A549 (cell line): ENCODE measurements around the gene TTL. TPM values are rescaled to one million over a fixed set of nuclear protein-coding genes. Genes with fewer than 3 reads are reported as not detected.
"Not testable (repeated sequence)": the region's sequence is repeated elsewhere in the genome, so short reads cannot be mapped to it uniquely, and the experiment has no call there.

Source experiments
- ATAC-seq, 2 experiments: fragments of 200-7000 bp in 1 of 2; fragments of >200 bp in 1 of 2; cut with Nextera tagmentation in 1 of 2; cut with Tn5 transposase in 1 of 2; 3 replicates each; pipeline versions ENCODE4 v1.8.0 to v1.9.1; 2018 to 2020; ENCODE audit warnings: mild to moderate bottlenecking in 1 of 2, moderate library complexity in 1 of 2
- CTCF ChIA-PET: fragments of 300-600 bp; sonication (Branson Sonifier 250); formaldehyde crosslinking; extraction: SDS; loops from one replicate; lab custom pipeline; 2021; ENCODE audit warnings: antibody characterized with exemption, inconsistent platforms; lab: Yijun Ruan, JAX
- POLR2A ChIA-PET: fragments of 350-600 bp; formaldehyde crosslinking; extraction: SDS; loops from one replicate; lab custom pipeline; 2021; ENCODE audit warnings: antibody characterized with exemption, inconsistent platforms; lab: Yijun Ruan, JAX
- DNase-seq, 2 experiments: peaks; one replicate each; pipeline versions ENCODE4 v3.0.0 to v3.0.0-alpha.2; 2011 to 2016; ENCODE audit warnings: low read depth in 1 of 2, low spot score in 1 of 2
- FAIRE-seq: peaks from 2 replicates; lab custom pipeline; 2011; peaks lifted over from hg19 to GRCh38; lab: Jason Lieb, UNC
- H3K27ac ChIP-seq, 2 experiments: fragments of >200 bp; sonication (Bioruptor Twin); formaldehyde crosslinking; 3 replicates each; pipeline ENCODE4 v1.5.1; 2016 to 2017
- H3K4me1 ChIP-seq: fragments of >200 bp; sonication (Bioruptor Twin); formaldehyde crosslinking; 3 replicates; pipeline ENCODE4 v1.6.1; 2016
- H3K4me2 ChIP-seq: fragments of >200 bp; sonication (Bioruptor Twin); formaldehyde crosslinking; 3 replicates; pipeline ENCODE4 v1.6.1; 2016
- H3K4me3 ChIP-seq: fragments of >200 bp; sonication (Bioruptor Twin); formaldehyde crosslinking; 3 replicates; pipeline ENCODE4 v1.5.1; 2016
- H3K9me3 ChIP-seq: fragments of >200 bp; sonication (Bioruptor Twin); formaldehyde crosslinking; 3 replicates; pipeline ENCODE4 v1.6.1; 2016
- BCL3 ChIP-seq: fragments of >200 bp; sonication (Bioruptor Twin); formaldehyde crosslinking; IDR thresholded peaks from 3 replicates; pipeline ENCODE4 v1.6.1; 2016
- FOXS1 ChIP-seq: fragments of 250-450 bp; sonication (Bioruptor Pico); IDR thresholded peaks from 2 replicates; pipeline ENCODE4 v1.5.0; 2020; ENCODE audit warnings: mild to moderate bottlenecking, moderate library complexity
- GATA3 ChIP-seq: IDR thresholded peaks from 2 replicates; pipeline ENCODE4 v1.6.1; 2012; ENCODE audit warnings: borderline replicate concordance
- HDAC2 ChIP-seq: fragments of 200-600 bp; sonication (generic); IDR thresholded peaks from 2 replicates; pipeline ENCODE4 v1.6.1; 2016
- HES2 ChIP-seq: fragments of >200 bp; sonication (Bioruptor Twin); formaldehyde crosslinking; IDR thresholded peaks from 2 replicates; pipeline ENCODE4 v1.6.1; 2016
- JUNB ChIP-seq: fragments of >200 bp; sonication (Bioruptor Twin); formaldehyde crosslinking; IDR thresholded peaks from 2 replicates; pipeline ENCODE4 v1.6.1; 2016
- MAFK ChIP-seq: fragments of 450-650 bp; IDR thresholded peaks from 2 replicates; pipeline ENCODE4 v1.6.1; 2014; ENCODE audit not compliant: partially characterized antibody
- MYC ChIP-seq: IDR thresholded peaks from 2 replicates; pipeline ENCODE4 v1.6.1; 2012; ENCODE audit warnings: mild to moderate bottlenecking, inconsistent platforms, low read length, improper control_type of control experiment, borderline replicate concordance
- NFE2L2 ChIP-seq: fragments of 150-350 bp; conservative IDR thresholded peaks from 2 replicates; pipeline ENCODE4 v1.6.1; 2014; ENCODE audit warnings: low read length
- NR3C1 ChIP-seq: fragments of >200 bp; sonication (Bioruptor Twin); formaldehyde crosslinking; IDR thresholded peaks from 3 replicates; pipeline ENCODE4 v1.6.1; 2017
- RCOR1 ChIP-seq: fragments of 150-350 bp; IDR thresholded peaks from 2 replicates; pipeline ENCODE4 v1.6.1; 2014; ENCODE audit warnings: antibody characterized with exemption, low read length, low read depth
- RFX5 ChIP-seq: fragments of 450-650 bp; IDR thresholded peaks from 2 replicates; pipeline ENCODE4 v1.7.1; 2014; ENCODE audit warnings: antibody characterized with exemption, mild to moderate bottlenecking, moderate library complexity
- SREBF2 ChIP-seq: fragments of 450-650 bp; IDR thresholded peaks from 2 replicates; pipeline ENCODE4 v1.6.1; 2014; ENCODE audit warnings: mild to moderate bottlenecking, moderate library complexity
- TFCP2L1 ChIP-seq: fragments of 250-450 bp; sonication (Bioruptor Pico); IDR thresholded peaks from 2 replicates; pipeline ENCODE4 v1.5.0; 2021; ENCODE audit warnings: mild to moderate bottlenecking
- ZNF302 ChIP-seq: fragments of 250-450 bp; sonication (Bioruptor Pico); IDR thresholded peaks from 2 replicates; pipeline ENCODE4 v1.9.0; 2021; ENCODE audit warnings: inconsistent platforms, mild to moderate bottlenecking, moderate library complexity
- WGBS: methylation state at CpG from one replicate; pipeline ENCODE4 v1.1.6; 2017; ENCODE audit errors: missing lambda C conversion rate; 5-methylcytosine and 5-hydroxymethylcytosine counted together
- polyA plus RNA-seq, 4 experiments: library from polyadenylated mRNA; depleted of rRNA in 3 of 4; stranded (reverse); fragments of >200 nt; fragmentation: RNase III in 1 of 4; extraction: RNeasy Plus Mini Kit Qiagen cat#74134 plus additional on column Dnase treatment in 1 of 4; gene quantifications; 2 replicates in 3 of 4; 3 replicates in 1 of 4; pipeline ENCODE4 v1.2.3, GENCODE V29; 2011 to 2017
- TF ChIP-seq, protein P1 (sequence below): fragments of 150-350 bp; IDR thresholded peaks from 2 replicates; pipeline ENCODE4 v1.6.1; 2014; ENCODE audit warnings: low read depth, mild to moderate bottlenecking, low read length

The TTL gene
- polyA plus RNA-seq, 2 of the 4 experiments (the other 2 are of a cell fraction) = 29.7 to 33.1 TPM

- Histone ChIP-seq H3K4me2 (no peak overlapping the region), H3K4me3 (no peak overlapping the region), H3K9me3 (no peaks in the 10 kb centered on the region), H3K4me1 (no peaks in the 10 kb centered on the region), H3K27ac (no peak overlapping the region)
- CTCF ChIA-PET = interaction anchor here (1.1 kb wide), 1 partner anchor 264 kb away, joined by 3 read pairs; no protein-coding TSS in a partner anchor
- 94% methylated on average over 3 of the region's 3 CpGs for WGBS
- DNase-seq (no peak), ATAC-seq (no peak), FAIRE-seq (no peak)
- POLR2A ChIA-PET = no interaction called here
- no peak for TF ChIP-seq ZNF302 (CRISPR knock-in tag)
- TF ChIP-seq MAFK = peak; percentile 83
These were observed 41.4 kb downstream of the TTL start for GRCh38 chr2:112523291-112523777.

DNA sequence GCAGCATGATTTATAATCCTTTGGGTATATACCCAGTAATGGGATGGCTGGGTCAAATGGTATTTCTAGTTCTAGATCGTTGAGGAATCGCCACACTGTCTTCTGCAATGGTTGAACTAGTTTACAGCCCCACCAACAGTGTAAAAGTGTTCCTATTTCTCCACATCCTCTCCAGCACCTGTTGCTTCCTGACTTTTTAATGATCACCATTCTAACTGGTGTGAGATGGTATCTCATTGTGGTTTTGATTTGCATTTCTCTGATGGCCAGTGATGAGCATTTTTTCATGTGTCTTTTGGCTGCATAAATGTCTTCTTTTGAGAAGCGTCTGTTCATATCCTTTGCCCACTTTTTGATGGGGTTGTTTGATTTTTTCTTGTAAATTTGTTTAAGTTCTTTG, 42.3 kb downstream of the TTL start:
- H3K27ac ChIP-seq, POLR2A ChIA-PET, FAIRE-seq, H3K4me2 ChIP-seq, DNase-seq, H3K4me3 ChIP-seq, H3K4me1 ChIP-seq, ATAC-seq, H3K9me3 ChIP-seq, CTCF ChIA-PET: not testable (repeated sequence)
- WGBS = 94% methylated on average over 3 of the region's 3 CpGs

DNA sequence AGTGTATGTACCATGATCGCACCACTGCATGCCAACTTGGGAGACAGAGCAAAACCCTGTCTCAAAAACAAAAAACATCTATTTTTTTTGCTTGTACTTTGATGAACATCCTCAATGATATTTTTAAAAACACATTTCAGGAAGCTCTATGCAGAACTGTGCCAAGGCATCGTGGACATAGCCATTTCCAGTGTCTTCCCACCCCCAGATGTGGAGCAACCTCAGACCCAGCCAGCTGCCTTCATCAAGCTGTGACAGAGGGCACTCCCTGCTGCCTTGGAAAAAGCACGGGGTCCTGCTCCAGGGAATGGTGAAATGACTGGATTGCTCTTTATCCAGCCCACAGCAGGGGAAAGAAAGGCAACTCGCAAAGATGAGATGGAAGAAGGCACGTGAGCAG, 46.6 kb downstream of the TTL start:
- no peak for DNase-seq
- POLR2A ChIA-PET = no interaction called here
- CTCF ChIA-PET = interaction anchor here (0.6 to 0.8 kb wide), 3 partner anchors 9 to 35 kb away, joined by 3 to 4 read pairs (median 3); no protein-coding TSS in a partner anchor
- TF ChIP-seq ZNF302 (CRISPR knock-in tag) (no peak), JUNB (no peak), MAFK (no peak), SREBF2 (no peak), NFE2L2 (no peak), HES2 (no peak), MYC (no peak), RCOR1 (no peak)
- TF ChIP-seq, protein P1, sequence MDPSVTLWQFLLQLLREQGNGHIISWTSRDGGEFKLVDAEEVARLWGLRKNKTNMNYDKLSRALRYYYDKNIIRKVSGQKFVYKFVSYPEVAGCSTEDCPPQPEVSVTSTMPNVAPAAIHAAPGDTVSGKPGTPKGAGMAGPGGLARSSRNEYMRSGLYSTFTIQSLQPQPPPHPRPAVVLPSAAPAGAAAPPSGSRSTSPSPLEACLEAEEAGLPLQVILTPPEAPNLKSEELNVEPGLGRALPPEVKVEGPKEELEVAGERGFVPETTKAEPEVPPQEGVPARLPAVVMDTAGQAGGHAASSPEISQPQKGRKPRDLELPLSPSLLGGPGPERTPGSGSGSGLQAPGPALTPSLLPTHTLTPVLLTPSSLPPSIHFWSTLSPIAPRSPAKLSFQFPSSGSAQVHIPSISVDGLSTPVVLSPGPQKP = no peak
- H3K9me3 ChIP-seq = no peaks in the 10 kb centered on the region
- H3K27ac ChIP-seq = no peak overlapping the region
- FAIRE-seq = no peak
- WGBS = 94% methylated on average over 5 of the region's 5 CpGs
- no peak for ATAC-seq
- H3K4me3 ChIP-seq = no peak overlapping the region
- H3K4me1 ChIP-seq = no peaks in the 10 kb centered on the region
- H3K4me2 ChIP-seq = no peak overlapping the region

DNA sequence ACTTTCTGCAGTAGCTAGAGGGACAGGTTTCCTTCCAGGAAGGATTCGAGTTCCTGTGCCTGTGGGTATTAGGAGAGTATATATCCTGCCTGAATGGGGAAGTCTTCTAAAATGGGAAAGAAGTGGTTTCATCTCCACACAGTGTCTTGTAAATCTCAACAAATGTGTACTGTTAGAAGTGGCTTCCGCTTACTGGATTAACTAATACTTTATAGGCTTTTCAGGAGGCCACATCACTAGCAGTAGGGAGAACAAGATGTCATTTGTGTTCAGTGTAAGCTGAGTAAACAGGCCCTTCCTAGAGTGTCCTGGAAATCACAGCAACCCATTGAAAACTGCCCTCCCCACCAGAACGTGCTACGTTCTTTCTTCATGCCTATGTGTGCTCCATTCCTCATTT, 47.8 kb downstream of the TTL start:
- DNase-seq = no peak
- CTCF ChIA-PET = no interaction called here
- Histone ChIP-seq H3K4me3 (no peak overlapping the region), H3K4me2 (no peak overlapping the region), H3K27ac (no peak overlapping the region), H3K4me1 (no peaks in the 10 kb centered on the region), H3K9me3 (no peaks in the 10 kb centered on the region)
- TF ChIP-seq NR3C1 = no peak
- no peak for ATAC-seq
- no peak for FAIRE-seq
- WGBS = 90% methylated on average over 4 of the region's 4 CpGs
- POLR2A ChIA-PET = no interaction called here

DNA sequence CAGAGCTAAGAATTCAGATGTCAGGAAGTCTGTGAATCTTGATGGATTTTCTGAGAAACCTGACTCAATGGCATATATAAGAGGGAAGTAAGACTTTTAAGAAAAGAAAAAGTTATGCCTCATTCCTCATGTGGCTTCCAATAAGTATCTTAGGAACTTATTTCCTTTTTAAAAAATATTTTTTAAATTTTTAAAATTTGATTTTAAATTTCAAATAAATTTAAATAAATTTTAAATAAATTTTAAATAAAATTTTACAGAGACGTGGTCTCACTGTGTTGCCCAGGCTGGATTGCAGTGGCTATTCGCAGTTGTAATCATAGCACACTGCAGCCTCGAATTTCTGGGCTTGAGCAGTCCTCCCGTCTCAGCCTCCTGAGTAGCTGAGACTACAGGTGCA, 48.8 kb downstream of the TTL start:
- no peaks in the 10 kb centered on the region for H3K4me1 ChIP-seq
- 94% methylated on average over 4 of the region's 4 CpGs for WGBS
- ATAC-seq = no peak
- POLR2A ChIA-PET = no interaction called here
- no peak for DNase-seq
- H3K27ac ChIP-seq = no peak overlapping the region
- TF ChIP-seq HDAC2 (no peak), NFE2L2 (no peak), TFCP2L1 (CRISPR knock-in tag) (no peak), RFX5 (no peak), FOXS1 (CRISPR knock-in tag) (no peak), HES2 (no peak), BCL3 (no peak), GATA3 (no peak), ZNF302 (CRISPR knock-in tag) (no peak)
- TF ChIP-seq, all 56 proteins: peak for 0
- CTCF ChIA-PET = no interaction called here
- H3K4me2 ChIP-seq = no peak overlapping the region
- no peak overlapping the region for H3K4me3 ChIP-seq
- no peaks in the 10 kb centered on the region for H3K9me3 ChIP-seq
- FAIRE-seq = no peak
